Panc1 (cell line): ENCODE data around the gene BTBD17. TPM values are rescaled to one million over a fixed set of nuclear protein-coding genes. Genes with fewer than 3 reads are reported as not detected.

Experiments
- ATAC-seq: fragments of 200-7000 bp; cut with Tn5 transposase; 2 replicates; pipeline ENCODE4 v1.9.1; 2020; ENCODE audit warnings: mild to moderate bottlenecking, moderate library complexity
- BruUV-seq: library from RNA; stranded (reverse); fragments of 400-500 nt; replicated peaks from 2 replicates; lab custom pipeline; 2021; lab: Mats Ljungman, UMichigan
- CTCF ChIA-PET: fragments of 300-600 bp; sonication (Branson Sonifier 250); formaldehyde crosslinking; loops from one replicate; lab custom pipeline; 2022; ENCODE audit warnings: antibody characterized with exemption; lab: Charles Lee
- POLR2A ChIA-PET: fragments of 300-600 bp; sonication (Branson Sonifier 250); formaldehyde crosslinking; loops from one replicate; lab custom pipeline; 2022; ENCODE audit warnings: antibody characterized with exemption; lab: Charles Lee
- DNase-seq: peaks from one replicate; pipeline ENCODE4 v3.0.0-alpha.2; 2010; ENCODE audit warnings: low read depth, low spot score
- H3K27ac ChIP-seq: 2 replicates; pipeline ENCODE4 v1.5.1; 2011; ENCODE audit warnings: mild to moderate bottlenecking, low read length, inconsistent platforms
- H3K27me3 ChIP-seq: fragments of 200-500 bp; sonication (Bioruptor generic); 2 replicates; pipeline ENCODE4 v1.6.0; 2014; ENCODE audit warnings: low read length, inconsistent platforms; ENCODE audit not compliant: control insufficient read depth, insufficient read depth
- H3K36me3 ChIP-seq: fragments of 200-500 bp; sonication (Bioruptor generic); 2 replicates; pipeline ENCODE4 v1.5.1; 2014; ENCODE audit warnings: inconsistent platforms, mild to moderate bottlenecking, low read length, moderate library complexity; ENCODE audit not compliant: control insufficient read depth, insufficient read depth
- H3K4me1 ChIP-seq: 2 replicates; pipeline ENCODE4 v1.5.1; 2011; ENCODE audit warnings: inconsistent platforms, mild to moderate bottlenecking, low read length, moderate library complexity; ENCODE audit not compliant: control insufficient read depth, insufficient read depth
- H3K4me3 ChIP-seq, 2 experiments: 2 replicates each; pipeline ENCODE4 v1.5.1; 2011 to 2012; ENCODE audit warnings: low read depth in 2 of 2, low read length in 2 of 2, mild to moderate bottlenecking in 2 of 2, inconsistent platforms in 1 of 2, moderate library complexity in 1 of 2
- H3K9me3 ChIP-seq: fragments of 200-500 bp; sonication (Bioruptor generic); 2 replicates; pipeline ENCODE4 v1.5.1; 2014; ENCODE audit warnings: low read depth, mild to moderate bottlenecking, inconsistent platforms, low read length, moderate library complexity; ENCODE audit not compliant: control insufficient read depth, insufficient read depth
- POLR2AphosphoS5 ChIP-seq: IDR thresholded peaks from 2 replicates; pipeline ENCODE4 v1.6.1; 2012; ENCODE audit warnings: mild to moderate bottlenecking, low read depth, low read length, moderate library complexity
- SIN3A ChIP-seq: IDR thresholded peaks from 2 replicates; pipeline ENCODE4 v1.6.1; 2012; ENCODE audit warnings: low read depth, mild to moderate bottlenecking, low read length, moderate library complexity, borderline replicate concordance; ENCODE audit not compliant: insufficient read depth
- TCF7L2 ChIP-seq: IDR thresholded peaks from 2 replicates; pipeline ENCODE4 v1.6.1; 2011; ENCODE audit warnings: mild to moderate bottlenecking, low read depth, low read length, inconsistent platforms
- in situ Hi-C: cut with HindIII; loops from 2 replicates; pipeline ENCODE4 v1.10.0; 2016; ENCODE audit warnings: low sequenced_read_pairs, low pct_unique_long_range_greater_than_20kb
- intact Hi-C: fragments of 100-400 bp; cut with micrococcal nuclease; formaldehyde crosslinking; loops from one replicate; pipeline ENCODE4 v1.10.0; 2022; ENCODE audit not compliant: unreplicated experiment
- total RNA-seq: library from RNA; stranded (reverse); gene quantifications from one replicate; pipeline ENCODE4 v1.2.1, GENCODE V29; 2021; ENCODE audit not compliant: unreplicated experiment
- TF ChIP-seq, protein P1 (sequence below): fragments of 450-650 bp; IDR thresholded peaks from 2 replicates; pipeline ENCODE4 v1.5.1; 2017; ENCODE audit warnings: mild to moderate bottlenecking
- TF ChIP-seq, protein P2 (sequence below), 2 experiments: IDR thresholded peaks; 2 replicates each; pipeline ENCODE4 v1.6.1; 2011 to 2012; ENCODE audit warnings: low read depth in 2 of 2, control low read depth in 1 of 2, low read length in 1 of 2, mild to moderate bottlenecking in 1 of 2, moderate library complexity in 1 of 2; ENCODE audit not compliant: insufficient read depth in 1 of 2

Gene BTBD17
- total RNA-seq, 1 experiment from 2014 or later: not detected

DNA sequence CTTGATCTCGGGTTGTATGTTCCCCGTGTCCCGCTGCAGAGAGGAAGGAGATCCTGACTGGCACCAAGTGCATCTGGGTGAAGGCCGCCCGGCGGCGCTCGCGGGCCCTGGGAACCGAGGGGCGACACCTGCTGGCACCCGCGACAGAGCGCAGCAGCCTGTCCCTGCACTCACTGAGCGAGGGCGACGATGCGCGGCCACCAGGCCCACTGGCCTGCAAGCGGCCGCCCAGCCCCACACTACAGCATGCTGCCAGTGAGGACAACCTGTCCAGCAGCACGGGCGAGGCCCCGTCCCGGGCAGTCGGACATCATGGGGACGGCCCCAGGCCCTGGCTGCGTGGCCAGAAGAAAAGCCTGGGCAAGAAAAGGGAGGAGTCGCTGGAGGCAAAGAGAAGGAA, 7.5 kb downstream of the BTBD17 start:
- Histone ChIP-seq H3K36me3 (no peaks in the 10 kb centered on the region), H3K9me3 (no peaks in the 10 kb centered on the region), H3K4me1 (no peaks in the 10 kb centered on the region; the same call in 1 of the 2 replicates), H3K4me3 (no peak overlapping the region), H3K27me3 (peaks cover 11% of the 10 kb centered on the region), H3K27ac (no peak overlapping the region)
- DNase-seq (peak; percentile 22), ATAC-seq (peak; percentile 81)
- intact Hi-C loops: loop anchor here (5.0 kb wide), 1 partner anchor 47 kb away; no protein-coding TSS in a partner anchor
- ChIA-PET POLR2A (no interaction called here), CTCF (no interaction called here)
- in situ Hi-C loops: no loop called here
- BruUV-seq: no TSS peak
- TF ChIP-seq SIN3A: no peak
- TF ChIP-seq, protein P1, sequence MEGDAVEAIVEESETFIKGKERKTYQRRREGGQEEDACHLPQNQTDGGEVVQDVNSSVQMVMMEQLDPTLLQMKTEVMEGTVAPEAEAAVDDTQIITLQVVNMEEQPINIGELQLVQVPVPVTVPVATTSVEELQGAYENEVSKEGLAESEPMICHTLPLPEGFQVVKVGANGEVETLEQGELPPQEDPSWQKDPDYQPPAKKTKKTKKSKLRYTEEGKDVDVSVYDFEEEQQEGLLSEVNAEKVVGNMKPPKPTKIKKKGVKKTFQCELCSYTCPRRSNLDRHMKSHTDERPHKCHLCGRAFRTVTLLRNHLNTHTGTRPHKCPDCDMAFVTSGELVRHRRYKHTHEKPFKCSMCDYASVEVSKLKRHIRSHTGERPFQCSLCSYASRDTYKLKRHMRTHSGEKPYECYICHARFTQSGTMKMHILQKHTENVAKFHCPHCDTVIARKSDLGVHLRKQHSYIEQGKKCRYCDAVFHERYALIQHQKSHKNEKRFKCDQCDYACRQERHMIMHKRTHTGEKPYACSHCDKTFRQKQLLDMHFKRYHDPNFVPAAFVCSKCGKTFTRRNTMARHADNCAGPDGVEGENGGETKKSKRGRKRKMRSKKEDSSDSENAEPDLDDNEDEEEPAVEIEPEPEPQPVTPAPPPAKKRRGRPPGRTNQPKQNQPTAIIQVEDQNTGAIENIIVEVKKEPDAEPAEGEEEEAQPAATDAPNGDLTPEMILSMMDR: peak; percentile 98

DNA sequence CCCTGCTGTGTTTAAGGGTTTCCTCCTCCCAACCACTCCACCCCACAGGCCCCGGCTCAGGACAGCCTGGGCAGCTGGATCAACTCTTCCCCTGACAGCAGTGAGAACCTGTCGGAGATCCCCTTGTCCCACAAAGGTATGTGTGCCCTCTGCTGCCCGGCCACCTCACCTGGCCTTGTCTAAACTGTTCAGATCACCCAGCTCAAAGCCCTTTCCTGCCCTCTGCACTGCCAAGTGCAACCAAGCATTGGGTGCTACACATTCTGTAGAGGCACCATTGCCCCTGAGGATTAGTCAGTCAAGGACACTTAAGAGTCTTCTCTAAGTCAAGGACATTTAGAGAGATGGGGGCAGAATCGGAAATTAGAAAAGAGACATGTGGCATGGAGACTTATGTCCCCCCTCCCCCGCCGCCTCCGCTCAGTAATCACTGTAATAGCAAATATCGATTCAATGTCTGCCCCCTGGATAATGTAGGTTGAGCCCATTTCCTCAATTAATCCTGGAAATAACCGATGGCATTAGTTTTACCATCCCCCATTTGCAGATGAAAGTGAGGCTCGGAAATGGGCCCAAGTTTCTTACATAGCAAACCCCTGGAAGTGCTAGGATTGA, 8.1 kb downstream of the BTBD17 start:
- intact Hi-C loops: loop anchor here (5.0 kb wide), 1 partner anchor 46 kb away; no protein-coding TSS in a partner anchor
- in situ Hi-C loops: no loop called here
- no TSS peak for BruUV-seq
- DNase-seq (no peak), ATAC-seq (no peak)
- H3K9me3 ChIP-seq: no peaks in the 10 kb centered on the region
- ChIA-PET CTCF (interaction anchor here (0.7 to 1.1 kb wide), 2 partner anchors 48 to 116 kb away, joined by 3 to 4 read pairs; no protein-coding TSS in a partner anchor), POLR2A (no interaction called here)
- H3K27me3 ChIP-seq: peaks cover 11% of the 10 kb centered on the region
- no peaks in the 10 kb centered on the region for H3K36me3 ChIP-seq
- TF ChIP-seq SIN3A (no peak), POLR2AphosphoS5 (no peak), TCF7L2 (no peak)
- TF ChIP-seq, protein P2, sequence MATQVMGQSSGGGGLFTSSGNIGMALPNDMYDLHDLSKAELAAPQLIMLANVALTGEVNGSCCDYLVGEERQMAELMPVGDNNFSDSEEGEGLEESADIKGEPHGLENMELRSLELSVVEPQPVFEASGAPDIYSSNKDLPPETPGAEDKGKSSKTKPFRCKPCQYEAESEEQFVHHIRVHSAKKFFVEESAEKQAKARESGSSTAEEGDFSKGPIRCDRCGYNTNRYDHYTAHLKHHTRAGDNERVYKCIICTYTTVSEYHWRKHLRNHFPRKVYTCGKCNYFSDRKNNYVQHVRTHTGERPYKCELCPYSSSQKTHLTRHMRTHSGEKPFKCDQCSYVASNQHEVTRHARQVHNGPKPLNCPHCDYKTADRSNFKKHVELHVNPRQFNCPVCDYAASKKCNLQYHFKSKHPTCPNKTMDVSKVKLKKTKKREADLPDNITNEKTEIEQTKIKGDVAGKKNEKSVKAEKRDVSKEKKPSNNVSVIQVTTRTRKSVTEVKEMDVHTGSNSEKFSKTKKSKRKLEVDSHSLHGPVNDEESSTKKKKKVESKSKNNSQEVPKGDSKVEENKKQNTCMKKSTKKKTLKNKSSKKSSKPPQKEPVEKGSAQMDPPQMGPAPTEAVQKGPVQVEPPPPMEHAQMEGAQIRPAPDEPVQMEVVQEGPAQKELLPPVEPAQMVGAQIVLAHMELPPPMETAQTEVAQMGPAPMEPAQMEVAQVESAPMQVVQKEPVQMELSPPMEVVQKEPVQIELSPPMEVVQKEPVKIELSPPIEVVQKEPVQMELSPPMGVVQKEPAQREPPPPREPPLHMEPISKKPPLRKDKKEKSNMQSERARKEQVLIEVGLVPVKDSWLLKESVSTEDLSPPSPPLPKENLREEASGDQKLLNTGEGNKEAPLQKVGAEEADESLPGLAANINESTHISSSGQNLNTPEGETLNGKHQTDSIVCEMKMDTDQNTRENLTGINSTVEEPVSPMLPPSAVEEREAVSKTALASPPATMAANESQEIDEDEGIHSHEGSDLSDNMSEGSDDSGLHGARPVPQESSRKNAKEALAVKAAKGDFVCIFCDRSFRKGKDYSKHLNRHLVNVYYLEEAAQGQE (IDR thresholded peaks at IDR 0.05; ENCODE audit: insufficient read depth in 1 of 2, low read depth in 2 of 2, low read length in 1 of 2): no peak
- TF ChIP-seq, protein P1: no peak
- no peaks in the 10 kb centered on the region; the same call in 1 of the 2 replicates for H3K4me1 ChIP-seq
- H3K4me3 ChIP-seq: no peak overlapping the region
- H3K27ac ChIP-seq: no peak overlapping the region
